Measurements from ENCODE around the gene PLPP7.
"Not testable (repeated sequence)": the region's sequence is repeated elsewhere in the genome, so short reads cannot be mapped to it uniquely, and the experiment has no call there.

PLPP7 gene

DNA sequence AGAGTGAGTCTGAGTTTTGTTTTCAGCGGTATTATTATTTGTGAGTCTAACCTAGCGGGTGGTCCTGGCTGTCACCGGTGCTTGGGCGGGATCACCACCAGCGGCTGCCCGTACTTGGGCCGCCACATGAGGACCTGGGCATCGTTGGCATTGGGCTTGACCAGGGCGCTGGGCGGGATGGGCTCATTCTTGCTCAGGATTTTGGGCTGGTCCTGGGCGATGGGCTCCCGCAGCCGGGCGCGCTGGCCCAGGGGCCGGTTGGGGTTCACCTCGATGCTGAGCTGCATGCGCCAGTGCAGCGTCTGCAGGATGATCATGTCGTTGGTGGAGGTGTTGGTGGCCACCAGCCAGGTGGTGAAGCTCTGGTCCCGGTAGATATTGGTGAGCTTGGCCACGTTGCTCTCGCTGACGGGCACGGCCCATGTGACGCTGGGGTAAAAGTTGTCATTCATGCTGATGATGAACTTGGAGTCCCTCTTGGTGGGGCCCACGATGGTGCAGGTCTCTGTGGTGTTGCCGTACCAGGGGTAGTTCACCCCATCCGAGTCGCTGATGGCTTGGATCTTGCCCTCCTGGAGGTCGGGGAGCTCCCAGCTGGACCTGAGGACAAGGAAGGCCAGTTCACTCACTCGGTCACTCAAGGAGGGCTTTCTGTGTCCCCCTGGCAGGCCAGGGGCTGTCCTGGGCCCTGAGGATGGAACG lies 28.6 kb upstream of the PLPP7 start:
- no peak overlapping the region for H3K4me3 ChIP-seq (ENCODE audit: low read depth, low read length)
- TF ChIP-seq, protein P1, sequence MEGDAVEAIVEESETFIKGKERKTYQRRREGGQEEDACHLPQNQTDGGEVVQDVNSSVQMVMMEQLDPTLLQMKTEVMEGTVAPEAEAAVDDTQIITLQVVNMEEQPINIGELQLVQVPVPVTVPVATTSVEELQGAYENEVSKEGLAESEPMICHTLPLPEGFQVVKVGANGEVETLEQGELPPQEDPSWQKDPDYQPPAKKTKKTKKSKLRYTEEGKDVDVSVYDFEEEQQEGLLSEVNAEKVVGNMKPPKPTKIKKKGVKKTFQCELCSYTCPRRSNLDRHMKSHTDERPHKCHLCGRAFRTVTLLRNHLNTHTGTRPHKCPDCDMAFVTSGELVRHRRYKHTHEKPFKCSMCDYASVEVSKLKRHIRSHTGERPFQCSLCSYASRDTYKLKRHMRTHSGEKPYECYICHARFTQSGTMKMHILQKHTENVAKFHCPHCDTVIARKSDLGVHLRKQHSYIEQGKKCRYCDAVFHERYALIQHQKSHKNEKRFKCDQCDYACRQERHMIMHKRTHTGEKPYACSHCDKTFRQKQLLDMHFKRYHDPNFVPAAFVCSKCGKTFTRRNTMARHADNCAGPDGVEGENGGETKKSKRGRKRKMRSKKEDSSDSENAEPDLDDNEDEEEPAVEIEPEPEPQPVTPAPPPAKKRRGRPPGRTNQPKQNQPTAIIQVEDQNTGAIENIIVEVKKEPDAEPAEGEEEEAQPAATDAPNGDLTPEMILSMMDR (IDR thresholded peaks at IDR 0.05; ENCODE audit: control insufficient read depth, extremely low read depth, insufficient read depth), result no peak
- DNase-seq (ENCODE audit: low read depth), result no peak

DNA sequence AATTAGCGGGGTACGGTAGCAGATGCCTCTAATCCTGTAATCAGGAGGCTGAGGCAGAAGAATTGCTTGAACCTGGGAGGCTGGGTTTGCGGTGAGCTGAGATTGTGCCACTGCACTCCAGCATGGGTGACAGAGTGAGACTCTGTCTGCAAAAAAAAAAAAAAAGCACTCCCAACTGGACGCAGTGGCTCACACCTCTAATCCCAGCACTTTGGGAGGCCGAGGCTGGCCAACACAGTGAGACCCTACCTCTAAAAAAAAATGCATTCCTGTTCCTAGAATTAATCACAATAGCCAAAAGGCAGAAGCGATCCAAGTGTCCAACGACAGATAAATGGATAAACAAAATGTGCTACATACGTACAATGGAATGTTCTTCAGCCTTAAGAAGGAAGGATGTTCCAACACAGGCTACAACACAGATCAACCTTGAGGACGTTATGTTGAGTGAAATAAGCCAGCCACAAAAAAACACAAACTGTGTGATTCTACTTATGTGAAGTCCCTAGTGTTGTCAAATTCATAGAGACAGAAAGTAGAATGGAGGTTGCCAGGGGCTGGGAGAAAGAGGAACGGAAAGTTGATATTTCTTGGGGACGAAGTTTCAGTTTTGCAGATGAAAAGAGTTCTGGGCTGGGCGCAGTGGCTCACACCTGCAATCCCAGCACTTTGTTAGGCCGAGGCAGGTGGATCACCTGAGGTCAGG lies 27.0 kb upstream of the PLPP7 start:
- no peak for DNase-seq (ENCODE audit: low read depth)
- TF ChIP-seq, protein P1 (IDR thresholded peaks at IDR 0.05; ENCODE audit: control insufficient read depth, extremely low read depth, insufficient read depth), result no peak
- no peak overlapping the region for H3K4me3 ChIP-seq (ENCODE audit: low read depth, low read length)

DNA sequence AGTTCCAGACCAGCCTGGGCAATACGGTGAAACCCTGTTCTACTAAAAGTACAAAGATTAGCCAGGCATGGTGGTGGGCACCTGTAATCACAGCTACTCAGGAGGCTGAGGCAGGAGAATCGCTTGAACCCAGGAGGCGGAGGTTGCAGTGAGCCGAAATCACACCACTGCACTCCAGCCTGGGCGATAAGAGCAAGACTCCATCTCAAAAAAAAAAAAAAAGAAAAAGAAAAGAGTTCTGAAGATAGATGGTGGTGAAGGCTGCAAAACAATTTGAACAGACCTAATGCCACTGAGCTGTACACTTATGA lies 26.5 kb upstream of the PLPP7 start:
- DNase-seq (ENCODE audit: low read depth); H3K4me3 ChIP-seq (ENCODE audit: low read depth, low read length): not testable (repeated sequence)

DNA sequence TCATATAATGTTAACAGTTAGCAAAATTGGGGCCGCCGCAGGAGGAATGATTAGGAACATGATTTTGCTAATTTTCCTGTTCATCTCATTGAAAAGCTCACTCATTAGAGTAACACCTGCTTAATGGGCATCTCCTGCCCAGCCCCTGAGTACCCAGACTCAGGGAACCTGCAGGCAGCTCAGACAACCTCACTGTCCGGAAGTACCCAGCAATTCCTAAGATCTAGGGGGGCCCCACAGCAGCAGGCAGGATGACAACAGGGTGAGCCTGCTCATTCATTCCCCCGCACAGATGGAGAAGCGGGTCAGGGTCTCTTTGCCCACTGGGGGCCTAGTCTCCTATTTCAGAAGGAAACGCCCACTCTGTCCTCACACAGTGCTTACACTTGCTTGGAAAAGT lies 25.8 kb upstream of the PLPP7 start:
- no peak for DNase-seq (ENCODE audit: low read depth)
- no peak overlapping the region for H3K4me3 ChIP-seq (ENCODE audit: low read depth, low read length)
- TF ChIP-seq, protein P1 (IDR thresholded peaks at IDR 0.05; ENCODE audit: control insufficient read depth, extremely low read depth, insufficient read depth), result no peak

DNA sequence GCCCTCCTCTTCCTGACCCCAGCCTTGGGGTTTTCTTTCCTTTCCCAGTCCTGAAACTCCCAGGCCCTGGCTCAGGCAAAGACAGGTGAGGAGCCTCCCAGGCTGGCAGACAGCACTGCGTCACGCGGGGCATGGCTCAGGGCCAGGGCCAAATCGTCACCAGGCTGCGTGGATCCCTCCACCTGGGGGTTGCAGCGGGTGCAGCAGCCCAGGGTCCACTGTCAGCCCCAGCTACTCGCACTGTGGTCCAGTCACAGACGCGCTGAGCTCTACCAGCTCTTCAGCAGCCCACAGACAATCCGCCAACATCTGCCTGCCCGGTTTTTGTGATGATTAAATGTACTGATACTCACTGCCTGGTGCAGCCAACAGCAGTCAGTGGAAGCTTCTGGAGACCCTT lies 25.3 kb upstream of the PLPP7 start:
- no peak for DNase-seq (ENCODE audit: low read depth)
- TF ChIP-seq, protein P1 (IDR thresholded peaks at IDR 0.05; ENCODE audit: control insufficient read depth, extremely low read depth, insufficient read depth), result no peak
- H3K4me3 ChIP-seq (ENCODE audit: low read depth, low read length), result no peak overlapping the region

DNA sequence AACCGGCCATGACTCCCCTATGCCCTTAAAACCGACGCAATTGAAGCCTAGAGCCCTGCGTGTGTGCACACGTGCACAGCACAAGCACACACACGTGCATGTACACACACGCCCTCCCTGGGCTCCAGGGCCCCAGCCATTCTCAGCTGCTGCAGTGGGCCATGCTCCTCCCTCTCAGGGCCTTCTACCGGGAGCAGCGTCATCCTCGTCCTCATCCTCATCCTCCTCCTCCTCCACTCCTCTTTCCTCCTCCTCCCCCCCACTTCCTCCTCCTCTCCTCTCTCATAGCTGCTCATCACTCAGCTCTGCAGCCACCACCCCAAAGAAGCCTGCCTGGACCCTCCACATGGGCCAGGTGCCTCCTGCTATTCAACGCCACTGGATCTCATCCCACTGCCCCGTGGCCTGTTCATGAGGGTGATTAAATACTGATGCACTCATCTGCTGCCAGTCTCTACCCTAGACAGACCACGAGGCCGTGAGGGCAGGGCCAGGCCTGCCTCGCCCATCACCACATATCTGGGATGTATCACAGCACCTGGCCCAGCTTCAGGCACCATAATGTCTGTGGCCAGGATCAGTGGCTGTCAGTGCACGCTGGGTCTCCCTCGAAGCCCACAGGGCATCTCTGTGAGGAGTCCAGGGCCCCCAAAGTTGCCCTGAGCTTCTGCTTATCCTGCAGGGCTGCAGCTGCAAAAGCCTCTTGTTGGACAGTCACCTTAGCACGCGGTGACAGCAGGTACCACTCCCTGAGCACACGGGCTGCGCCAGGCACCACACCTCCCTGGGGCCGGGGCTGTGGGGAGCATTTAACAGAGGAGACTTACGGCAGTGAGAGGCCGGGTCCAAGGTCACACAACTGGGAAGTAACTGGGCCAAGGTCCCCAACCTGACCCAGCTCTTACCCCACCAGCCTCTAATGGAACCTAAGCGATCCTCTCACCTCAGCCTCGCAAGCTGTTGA lies 23.0 kb upstream of the PLPP7 start:
- TF ChIP-seq, protein P1 (IDR thresholded peaks at IDR 0.05; ENCODE audit: control insufficient read depth, extremely low read depth, insufficient read depth), result no peak
- no peak for DNase-seq (ENCODE audit: low read depth)
- no peak overlapping the region for H3K4me3 ChIP-seq (ENCODE audit: low read depth, low read length)
